Measurements from ENCODE around the gene NOP14. TPM values are rescaled to one million over a fixed set of nuclear protein-coding genes. Genes with fewer than 3 reads are reported as not detected.

Gene NOP14
- polyA plus RNA-seq, 1 donor, result 31.1 TPM

GRCh38 chr4:2914256-2915126, 48.7 kb downstream of the NOP14 start:
- DNase-seq, result no peak

DNA sequence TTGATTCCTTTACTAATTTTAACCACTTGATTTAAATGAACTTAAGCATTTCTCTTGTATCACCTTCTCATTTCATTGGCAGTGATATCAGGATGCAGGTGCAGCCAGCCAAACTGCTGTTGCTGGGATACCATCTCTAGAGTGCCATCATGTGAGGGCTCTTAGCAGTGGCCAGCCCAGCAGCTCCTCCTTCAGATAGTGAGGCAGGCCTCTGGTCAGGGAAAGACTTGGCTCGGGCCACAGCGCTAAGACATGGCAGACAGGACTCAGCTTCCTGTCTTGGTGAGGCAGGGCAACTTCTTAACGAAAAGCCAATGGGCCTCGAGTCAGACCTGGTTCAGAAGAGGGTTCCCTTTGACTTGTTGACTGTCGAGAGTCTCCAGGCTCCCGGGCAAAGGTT, 50.0 kb downstream of the NOP14 start:
- DNase-seq, result no peak

GRCh38 chr4:2911868-2912267, 51.3 kb downstream of the NOP14 start:
- DNase-seq, result no peak

DNA sequence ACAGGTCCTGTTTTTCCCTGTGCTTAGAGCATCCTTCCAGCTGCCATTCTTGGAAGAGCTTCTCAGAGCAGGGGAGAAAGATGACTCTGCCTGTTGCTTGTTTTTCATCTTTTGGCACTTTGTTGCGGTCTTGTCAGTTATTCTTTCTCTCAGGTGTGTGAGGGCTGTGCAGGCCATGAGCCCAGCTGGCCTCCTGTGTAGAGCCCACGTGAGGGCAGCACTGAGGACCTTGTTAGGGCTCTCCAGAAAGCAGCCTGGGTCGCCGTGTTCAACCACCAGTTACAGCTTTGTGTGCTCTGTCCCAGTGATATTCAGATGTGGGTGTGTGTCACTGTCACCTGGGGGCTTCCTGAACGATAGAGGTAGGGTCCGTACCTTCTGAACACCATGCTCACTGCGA, 52.8 kb downstream of the NOP14 start:
- DNase-seq, result no peak

GRCh38 chr4:2909583-2909982, 53.6 kb downstream of the NOP14 start:
- no peak for DNase-seq

GRCh38 chr4:2908686-2909085, 54.5 kb downstream of the NOP14 start:
- no peak for DNase-seq

- no peak for DNase-seq
These were observed 55.4 kb downstream of the NOP14 start for GRCh38 chr4:2907706-2908293.

DNA sequence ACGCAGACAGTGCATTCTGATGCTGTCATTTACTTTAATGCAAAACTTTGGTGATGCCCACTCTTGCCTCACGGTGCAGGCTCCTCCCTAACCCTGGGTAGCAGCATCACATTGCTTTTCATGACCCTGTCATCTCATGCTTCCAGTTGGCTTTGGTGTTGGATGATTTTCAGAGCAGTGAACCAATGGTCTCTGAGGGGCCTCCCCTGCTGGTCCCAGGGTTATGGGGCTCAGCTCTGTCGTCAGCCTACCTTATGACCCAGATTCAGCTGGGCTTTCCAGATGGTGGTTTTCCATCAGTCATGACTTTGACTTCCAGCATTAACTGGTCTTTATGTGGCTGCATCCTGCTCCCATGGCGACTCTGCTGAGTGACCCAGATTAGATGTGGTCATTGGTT, 56.0 kb downstream of the NOP14 start:
- DNase-seq, result no peak

GRCh38 chr4:2906218-2906617, 57.0 kb downstream of the NOP14 start:
- no peak for DNase-seq

DNA sequence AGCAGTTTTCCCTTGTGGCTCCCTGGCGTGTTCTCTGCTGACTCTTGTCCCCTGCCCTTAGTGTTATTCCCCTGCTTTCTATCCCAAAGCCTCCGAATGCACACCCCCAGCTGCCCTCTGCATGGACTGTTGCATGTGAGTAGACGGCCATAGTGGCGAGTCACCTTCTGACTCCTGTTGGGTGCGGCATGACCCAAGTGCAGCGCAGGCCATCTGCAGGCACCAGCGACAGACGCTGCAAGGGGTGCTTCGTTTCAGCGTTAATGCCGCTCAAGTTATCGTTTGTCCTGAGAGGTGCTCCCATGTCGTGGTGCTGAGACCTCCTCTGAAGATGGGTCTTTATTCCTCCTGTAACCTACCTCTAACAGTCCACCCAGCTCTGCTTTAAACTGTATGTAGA, 57.7 kb downstream of the NOP14 start:
- DNase-seq, result no peak

- no peak for DNase-seq
These were observed 61.1 kb downstream of the NOP14 start for GRCh38 chr4:2902126-2902525.

GRCh38 chr4:2901186-2901585, 62.0 kb downstream of the NOP14 start:
- no peak for DNase-seq

DNA sequence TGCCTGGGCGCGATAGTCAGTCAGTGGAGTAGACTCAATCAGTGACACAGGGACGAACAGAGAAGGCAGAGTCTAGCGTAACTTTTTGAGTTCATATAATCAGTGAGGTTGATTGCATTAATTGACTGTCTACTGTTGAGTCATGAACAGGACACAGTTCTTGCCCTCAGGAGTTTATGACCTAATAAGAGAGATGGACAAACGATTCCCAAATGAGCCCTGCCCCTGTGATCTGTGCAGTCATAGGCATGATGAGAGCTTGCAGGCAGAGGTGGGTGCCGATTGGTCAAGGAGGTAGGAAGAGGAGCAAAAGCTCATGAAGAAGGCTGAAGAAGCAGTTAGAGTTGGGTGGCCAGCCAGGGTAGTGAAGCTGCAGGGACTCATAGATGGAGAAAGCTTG, 62.5 kb downstream of the NOP14 start:
- no peak for DNase-seq

GRCh38 chr4:2898001-2898400, 65.2 kb downstream of the NOP14 start:
- DNase-seq, result no peak

DNA sequence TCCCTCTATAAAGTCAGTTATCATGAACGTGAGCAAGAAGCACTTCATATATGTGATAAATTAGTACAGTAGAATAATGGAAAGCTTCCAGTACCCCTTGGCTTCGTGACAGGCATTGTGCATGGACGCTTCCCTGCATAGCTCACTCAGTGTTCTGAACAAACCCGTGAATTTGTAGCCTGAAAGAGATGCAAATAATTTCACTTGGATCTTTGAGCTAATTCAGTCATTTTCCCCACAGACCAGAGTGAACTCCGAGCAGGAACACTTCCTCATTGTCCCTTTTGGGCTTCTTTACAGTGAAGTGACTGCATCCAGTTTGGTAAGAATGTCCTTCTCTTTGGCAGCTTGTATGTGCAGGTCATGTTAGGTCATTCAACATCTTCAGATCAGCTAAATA, 69.4 kb downstream of the NOP14 start:
- DNase-seq, result no peak

DNA sequence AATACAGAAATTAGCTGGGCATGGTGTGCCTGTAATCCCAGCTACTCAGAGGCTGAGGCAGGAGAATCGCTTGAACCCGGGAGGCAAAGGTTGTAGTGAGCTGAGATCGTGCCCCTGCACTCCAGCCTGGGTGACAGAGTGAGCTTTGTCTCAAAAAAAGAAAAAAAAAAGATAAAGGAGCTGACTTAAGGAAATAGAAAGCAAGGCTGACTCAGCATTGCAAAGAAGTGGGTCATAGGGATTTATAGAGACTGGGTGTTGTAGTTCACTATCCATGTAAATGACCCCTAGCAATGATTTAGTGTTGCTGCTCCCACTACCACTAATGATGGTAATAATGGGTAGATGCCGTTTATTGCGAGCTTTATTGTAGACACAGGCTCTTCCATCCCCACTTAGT, 71.9 kb downstream of the NOP14 start:
- no peak for DNase-seq

GRCh38 chr4:2888886-2889285, 74.3 kb downstream of the NOP14 start:
- no peak for DNase-seq

Other genes with a start within 250 kb of the NOP14 start
- gene TNIP2, start 207.1 kb downstream of the NOP14 start, polyA plus RNA-seq (ENCODE audit: insufficient read length), result 16.1 TPM
- gene SH3BP2, start 170.3 kb downstream of the NOP14 start, polyA plus RNA-seq (ENCODE audit: insufficient read length), result 34.4 TPM
- gene ADD1, start 119.6 kb downstream of the NOP14 start, polyA plus RNA-seq (ENCODE audit: insufficient read length), result 290 TPM
- 14.0 TPM for gene GRK4, start 165 bp upstream of the NOP14 start, polyA plus RNA-seq (ENCODE audit: insufficient read length)
- gene HTT-AS, start 111.1 kb upstream of the NOP14 start, polyA plus RNA-seq (ENCODE audit: insufficient read length), result not detected
- 36.6 TPM for gene HTT, start 111.3 kb upstream of the NOP14 start, polyA plus RNA-seq (ENCODE audit: insufficient read length)